HepG2 (cell line): ENCODE results near the gene FAM169A. TPM values are rescaled to one million over a fixed set of nuclear protein-coding genes. Genes with fewer than 3 reads are reported as not detected.

Experiments used
- CCAR2 ChIP-seq: fragments of 200-400 bp; formaldehyde crosslinking; optimal IDR thresholded peaks from 2 replicates; pipeline ENCODE3; 2018; ENCODE audit warnings: low read depth, mild to moderate bottlenecking, low read length, moderate library complexity
- ERF ChIP-seq: IDR thresholded peaks from 2 replicates; pipeline ENCODE4 v1.6.1; 2018; ENCODE audit warnings: missing biosample characterization, missing genetic modification reagents
- FIP1L1 ChIP-seq: fragments of 200-400 bp; formaldehyde crosslinking; IDR thresholded peaks from 2 replicates; pipeline ENCODE4 v1.6.1; 2018; ENCODE audit warnings: low read depth, mild to moderate bottlenecking, low read length, moderate library complexity, borderline replicate concordance; ENCODE audit not compliant: insufficient read depth
- GLI4 ChIP-seq: sonication (generic); formaldehyde crosslinking; IDR thresholded peaks from 2 replicates; pipeline ENCODE4 v1.5.1; 2020; ENCODE audit warnings: missing genetic modification reagents, mild to moderate bottlenecking, moderate library complexity, borderline replicate concordance
- HDAC2 ChIP-seq: sonication (generic); formaldehyde crosslinking; IDR thresholded peaks from 2 replicates; pipeline ENCODE4 v1.4.0; 2020; ENCODE audit warnings: missing genetic modification reagents
- HOXD1 ChIP-seq: sonication (generic); formaldehyde crosslinking; IDR thresholded peaks from 2 replicates; pipeline ENCODE4 v1.5.0; 2020; ENCODE audit warnings: missing genetic modification reagents
- KAT2B ChIP-seq: fragments of 150-350 bp; IDR thresholded peaks from 2 replicates; pipeline ENCODE4 v1.6.1; 2014; ENCODE audit warnings: low read depth, low read length, borderline replicate concordance
- MZF1 ChIP-seq: sonication (generic); formaldehyde crosslinking; IDR thresholded peaks from 2 replicates; pipeline ENCODE4 v1.8.1; 2023; ENCODE audit warnings: mild to moderate bottlenecking, missing genetic modification reagents, borderline replicate concordance
- PITX1 ChIP-seq: sonication (generic); formaldehyde crosslinking; IDR thresholded peaks from 2 replicates; pipeline ENCODE4 v1.5.1; 2020; ENCODE audit warnings: mild to moderate bottlenecking, missing genetic modification reagents
- SOX5 ChIP-seq: IDR thresholded peaks from 2 replicates; pipeline ENCODE4 v1.6.1; 2016; ENCODE audit warnings: borderline replicate concordance
- ZNF446 ChIP-seq: sonication (generic); formaldehyde crosslinking; IDR thresholded peaks from 2 replicates; pipeline ENCODE4 v1.5.0; 2020; ENCODE audit warnings: mild to moderate bottlenecking, missing genetic modification reagents
- ZNF557 ChIP-seq: sonication (generic); formaldehyde crosslinking; IDR thresholded peaks from 2 replicates; pipeline ENCODE4 v1.4.0; 2020; ENCODE audit warnings: missing genetic modification reagents
- ZNF569 ChIP-seq: sonication (generic); formaldehyde crosslinking; IDR thresholded peaks from 2 replicates; pipeline ENCODE4 v1.5.0; 2020; ENCODE audit warnings: mild to moderate bottlenecking, missing genetic modification reagents, moderate library complexity, borderline replicate concordance
- ZNF749 ChIP-seq: sonication (generic); formaldehyde crosslinking; IDR thresholded peaks from 2 replicates; pipeline ENCODE4 v1.8.0; 2022; ENCODE audit warnings: mild to moderate bottlenecking, missing genetic modification reagents, moderate library complexity, borderline replicate concordance
- ZNF790 ChIP-seq: sonication (generic); formaldehyde crosslinking; IDR thresholded peaks from 2 replicates; pipeline ENCODE4 v1.8.0; 2022; ENCODE audit warnings: missing genetic modification reagents, mild to moderate bottlenecking, borderline replicate concordance
- ZNF879 ChIP-seq: sonication (generic); formaldehyde crosslinking; IDR thresholded peaks from 2 replicates; pipeline ENCODE4 v1.8.1; 2023; ENCODE audit warnings: missing genetic modification reagents
- polyA plus RNA-seq, 8 experiments: library from polyadenylated mRNA; depleted of rRNA in 3 of 8; stranded (reverse) in 7 of 8; unstranded in 1 of 8; fragments of >200 nt; fragmentation: Illumina TruSeq in 4 of 8; extraction: Trizol in 4 of 8; gene quantifications; 2 replicates each; pipeline versions ENCODE4 v1.2.1 to v1.2.3, GENCODE V29; 2011 to 2016; ENCODE audit warnings: low read depth in 4 of 8, missing spikeins in 1 of 8, mixed read lengths in 1 of 8; ENCODE audit not compliant: insufficient read depth in 1 of 8
- total RNA-seq, 5 experiments: library from RNA; depleted of rRNA; stranded (reverse); fragments of >200 nt; fragmentation: Illumina TruSeq; extraction: Trizol; gene quantifications; 2 replicates each; pipeline ENCODE4 v1.2.3, GENCODE V29; 2016; ENCODE audit warnings: low read depth in 1 of 5
- TF ChIP-seq, protein P1 (sequence below), 2 experiments: sonication (generic) in 1 of 2; formaldehyde crosslinking in 1 of 2; IDR thresholded peaks; 2 replicates each; pipeline versions ENCODE4 v1.5.1 to v1.6.1; 2011 to 2020; ENCODE audit warnings: borderline replicate concordance in 1 of 2, low read depth in 1 of 2, low read length in 1 of 2, mild to moderate bottlenecking in 1 of 2, missing genetic modification reagents in 1 of 2, moderate library complexity in 1 of 2
- TF ChIP-seq, protein P2 (sequence below): sonication (generic); formaldehyde crosslinking; IDR thresholded peaks from 2 replicates; pipeline ENCODE4 v1.5.1; 2020; ENCODE audit warnings: missing genetic modification reagents, mild to moderate bottlenecking, borderline replicate concordance
- TF ChIP-seq, protein P3 (sequence below), 2 experiments: sonication (generic) in 1 of 2; formaldehyde crosslinking in 1 of 2; IDR thresholded peaks; 2 replicates each; pipeline versions ENCODE4 v1.4.0 to v1.6.1; 2016 to 2020; ENCODE audit warnings: borderline replicate concordance in 1 of 2, low read depth in 1 of 2, mild to moderate bottlenecking in 1 of 2, missing genetic modification reagents in 1 of 2
- TF ChIP-seq, protein P4 (sequence below): sonication (generic); formaldehyde crosslinking; IDR thresholded peaks from 2 replicates; pipeline ENCODE4 v1.5.0; 2020; ENCODE audit warnings: missing genetic modification reagents

The FAM169A gene
- total and polyA plus RNA-seq, 2 of the 13 experiments (the other 11 are each of a cell fraction or from before 2014, with no cell fraction given): 21.1 to 110 TPM

DNA sequence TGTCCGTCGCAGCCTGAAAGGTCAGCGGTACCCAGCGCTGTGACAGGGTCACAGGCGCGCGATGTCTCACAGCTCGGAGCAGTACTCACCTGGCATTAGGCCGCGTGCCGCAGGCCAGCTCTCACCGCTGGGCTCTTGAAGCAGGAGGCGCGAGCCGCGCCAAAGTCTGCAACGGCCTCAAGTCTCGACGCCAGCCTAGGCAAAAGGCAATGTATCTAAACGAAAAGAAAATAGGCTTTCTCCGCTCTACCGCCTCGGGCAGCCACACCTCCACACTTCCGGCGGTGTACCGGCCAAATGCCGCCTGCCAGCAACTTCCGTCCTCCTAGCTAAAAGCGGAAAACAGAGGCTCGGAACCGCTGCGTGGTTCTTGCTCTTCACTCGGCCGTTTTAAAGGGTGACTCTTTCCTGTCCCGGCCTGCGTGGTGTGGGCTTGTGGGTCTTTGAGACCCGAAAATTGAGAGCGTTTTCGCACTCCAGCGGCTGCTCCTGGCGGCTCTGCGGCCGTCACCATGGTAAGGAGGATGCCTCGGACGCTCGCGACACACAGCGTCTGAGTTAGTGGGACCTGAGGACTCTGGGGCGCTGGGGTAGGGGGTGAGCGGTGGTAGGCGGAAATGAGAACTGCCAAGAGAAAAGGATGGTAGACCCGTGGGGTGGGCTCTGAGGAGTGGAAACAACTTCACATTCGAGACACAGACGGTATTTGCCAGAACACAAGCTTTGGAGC is 99.2 kb downstream of the FAM169A start, which contains the start of the genes GFM2 and NSA2 (continued):
- TF ChIP-seq SOX5 (CRISPR knock-in tag): peak; percentile 47; the same call in 1 of the 2 replicates
- TF ChIP-seq FIP1L1: no peak
- peak; percentile 77 for TF ChIP-seq PITX1 (CRISPR knock-in tag)
- peak; percentile 85; the same call in 1 of the 2 replicates for TF ChIP-seq HOXD1
- TF ChIP-seq CCAR2: peak; percentile 89
- TF ChIP-seq, protein P1, sequence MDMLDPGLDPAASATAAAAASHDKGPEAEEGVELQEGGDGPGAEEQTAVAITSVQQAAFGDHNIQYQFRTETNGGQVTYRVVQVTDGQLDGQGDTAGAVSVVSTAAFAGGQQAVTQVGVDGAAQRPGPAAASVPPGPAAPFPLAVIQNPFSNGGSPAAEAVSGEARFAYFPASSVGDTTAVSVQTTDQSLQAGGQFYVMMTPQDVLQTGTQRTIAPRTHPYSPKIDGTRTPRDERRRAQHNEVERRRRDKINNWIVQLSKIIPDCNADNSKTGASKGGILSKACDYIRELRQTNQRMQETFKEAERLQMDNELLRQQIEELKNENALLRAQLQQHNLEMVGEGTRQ (IDR thresholded peaks at IDR 0.05; ENCODE audit: low read depth, low read length): no peak
- TF ChIP-seq, protein P1 (CRISPR knock-in tag; IDR thresholded peaks at IDR 0.05; ENCODE audit: borderline replicate concordance): no peak
- TF ChIP-seq ZNF790 (CRISPR knock-in tag): no peak
- peak; percentile 87 for TF ChIP-seq ERF
- no peak for TF ChIP-seq ZNF569 (CRISPR knock-in tag)
- TF ChIP-seq MZF1 (CRISPR knock-in tag): no peak; the same call in 1 of the 2 replicates
- peak; percentile 77; the same call in 1 of the 2 replicates for TF ChIP-seq ZNF749 (CRISPR knock-in tag)
- peak; percentile 62; the same call in 1 of the 2 replicates for TF ChIP-seq ZNF879 (CRISPR knock-in tag)
- TF ChIP-seq, protein P2, sequence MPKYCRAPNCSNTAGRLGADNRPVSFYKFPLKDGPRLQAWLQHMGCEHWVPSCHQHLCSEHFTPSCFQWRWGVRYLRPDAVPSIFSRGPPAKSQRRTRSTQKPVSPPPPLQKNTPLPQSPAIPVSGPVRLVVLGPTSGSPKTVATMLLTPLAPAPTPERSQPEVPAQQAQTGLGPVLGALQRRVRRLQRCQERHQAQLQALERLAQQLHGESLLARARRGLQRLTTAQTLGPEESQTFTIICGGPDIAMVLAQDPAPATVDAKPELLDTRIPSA: no peak
- TF ChIP-seq ZNF557 (CRISPR knock-in tag): peak; percentile 91
- TF ChIP-seq KAT2B: no peak
- TF ChIP-seq, protein P3, sequence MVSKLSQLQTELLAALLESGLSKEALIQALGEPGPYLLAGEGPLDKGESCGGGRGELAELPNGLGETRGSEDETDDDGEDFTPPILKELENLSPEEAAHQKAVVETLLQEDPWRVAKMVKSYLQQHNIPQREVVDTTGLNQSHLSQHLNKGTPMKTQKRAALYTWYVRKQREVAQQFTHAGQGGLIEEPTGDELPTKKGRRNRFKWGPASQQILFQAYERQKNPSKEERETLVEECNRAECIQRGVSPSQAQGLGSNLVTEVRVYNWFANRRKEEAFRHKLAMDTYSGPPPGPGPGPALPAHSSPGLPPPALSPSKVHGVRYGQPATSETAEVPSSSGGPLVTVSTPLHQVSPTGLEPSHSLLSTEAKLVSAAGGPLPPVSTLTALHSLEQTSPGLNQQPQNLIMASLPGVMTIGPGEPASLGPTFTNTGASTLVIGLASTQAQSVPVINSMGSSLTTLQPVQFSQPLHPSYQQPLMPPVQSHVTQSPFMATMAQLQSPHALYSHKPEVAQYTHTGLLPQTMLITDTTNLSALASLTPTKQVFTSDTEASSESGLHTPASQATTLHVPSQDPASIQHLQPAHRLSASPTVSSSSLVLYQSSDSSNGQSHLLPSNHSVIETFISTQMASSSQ (IDR thresholded peaks at IDR 0.05; ENCODE audit: low read depth): peak; percentile 49; the same call in 1 of the 2 replicates
- TF ChIP-seq, protein P3 (CRISPR knock-in tag; IDR thresholded peaks at IDR 0.05; ENCODE audit: borderline replicate concordance): peak; percentile 65; the same call in 1 of the 2 replicates
- TF ChIP-seq, protein P4, sequence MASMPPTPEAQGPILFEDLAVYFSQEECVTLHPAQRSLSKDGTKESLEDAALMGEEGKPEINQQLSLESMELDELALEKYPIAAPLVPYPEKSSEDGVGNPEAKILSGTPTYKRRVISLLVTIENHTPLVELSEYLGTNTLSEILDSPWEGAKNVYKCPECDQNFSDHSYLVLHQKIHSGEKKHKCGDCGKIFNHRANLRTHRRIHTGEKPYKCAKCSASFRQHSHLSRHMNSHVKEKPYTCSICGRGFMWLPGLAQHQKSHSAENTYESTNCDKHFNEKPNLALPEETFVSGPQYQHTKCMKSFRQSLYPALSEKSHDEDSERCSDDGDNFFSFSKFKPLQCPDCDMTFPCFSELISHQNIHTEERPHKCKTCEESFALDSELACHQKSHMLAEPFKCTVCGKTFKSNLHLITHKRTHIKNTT: no peak
- TF ChIP-seq HDAC2: peak; percentile 91
- peak; percentile 31; the same call in 1 of the 2 replicates for TF ChIP-seq GLI4
- peak; percentile 29; the same call in 1 of the 2 replicates for TF ChIP-seq ZNF446 (CRISPR knock-in tag)
